Pancreas (tissue), 10 donors: ENCODE results near the gene DENND1B. TPM values are rescaled to one million over a fixed set of nuclear protein-coding genes. Genes with fewer than 3 reads are reported as not detected.

Source experiments
- ATAC-seq, 4 donors: fragments of 200-7000 bp; cut with Tn5 transposase; one replicate each; pipeline versions ENCODE4 v1.8.0 to v1.9.1; 2020; ENCODE audit warnings: mild to moderate bottlenecking in 4 of 4, moderate library complexity in 4 of 4
- DNase-seq, 6 donors: peaks; one replicate each; pipeline ENCODE4 v3.0.0-alpha.2; 2020
- FAIRE-seq: peaks from 2 replicates; lab custom pipeline; 2012; peaks lifted over from hg19 to GRCh38; lab: Jason Lieb, UNC
- H3K27ac ChIP-seq, 4 donors: fragments of 200-600 bp; sonication (generic); 1 replicate in 3 of 4; 2 replicates in 1 of 4; pipeline versions ENCODE4 v1.5.0 to v1.8.0; 2020
- H3K27me3 ChIP-seq, 4 donors: fragments of 200-600 bp; one replicate each; pipeline ENCODE4 v1.8.0; 2021
- H3K36me3 ChIP-seq, 3 donors: fragments of 200-600 bp; sonication (generic) in 1 of 3; one replicate each; pipeline versions ENCODE4 v1.5.0 to v1.8.0; 2020 to 2021
- H3K4me1 ChIP-seq, 3 donors: fragments of 200-600 bp; one replicate each; pipeline ENCODE4 v1.8.0; 2021
- H3K4me3 ChIP-seq, 4 donors: fragments of 200-600 bp; sonication (generic) in 2 of 4; one replicate each; pipeline versions ENCODE4 v1.5.0 to v1.8.0; 2020 to 2021
- H3K9me3 ChIP-seq, 4 donors: fragments of 200-600 bp; one replicate each; pipeline ENCODE4 v1.8.0; 2021
- WGBS, 2 donors: extraction: QIAGEN DNeasy Blood & Tissue Kit; methylation state at CpG; one replicate each; pipeline ENCODE4 v1.1.7; 2013; 5-methylcytosine and 5-hydroxymethylcytosine counted together
- intact Hi-C, 3 donors: fragments of 100-400 bp; cut with DNase I; formaldehyde crosslinking; loops; one replicate each; pipeline versions ENCODE4 v1.11.1 to v1.14.2; 2022
- polyA plus RNA-seq, 2 donors: library from polyadenylated mRNA; stranded (reverse); fragments of 200-250 nt; gene quantifications; one replicate each; pipeline ENCODE4 v1.2.3, GENCODE V29; 2013
- total RNA-seq, 6 donors: library from RNA; stranded (reverse); fragmentation: NEBNext Ultra II Directional in 4 of 6; extraction: Animal tissue kit (Norgen Biotek cat#: 25700) in 4 of 6; gene quantifications; one replicate each; pipeline versions ENCODE4 v1.2.1 to v1.2.4, GENCODE V29; 2021 to 2023
- TF ChIP-seq, protein P1 (sequence below), 4 donors: fragments of 200-600 bp; sonication (generic) in 3 of 4; IDR thresholded peaks; one replicate each; pipeline versions ENCODE4 v1.5.0 to v1.8.0; 2021; ENCODE audit warnings: antibody characterized with exemption in 4 of 4
- donor health status: healthy with polysubstance abuse.
- donor health status: DM: no; HTN: no; CAD: no; lungs with moderate emphysema.
- donor health status: DM: no; HTN: no; CAD: no.
- donor health status: control.
- donor health status: control.
- donor health status: Bipolar disorder and iron deficiency.
- donor health status: DM: yes; HTN: yes; CAD: no.
- donor health status: DM: no; HTN: no; CAD: no.
- donor health status: DM: no; HTN: no; CAD: no.
- donor health status: DM: yes; HTN: yes; CAD: no.

DENND1B gene
- total and polyA plus RNA-seq, 8 donors = 3.1 to 16.8 (median 11.1) TPM

DNA sequence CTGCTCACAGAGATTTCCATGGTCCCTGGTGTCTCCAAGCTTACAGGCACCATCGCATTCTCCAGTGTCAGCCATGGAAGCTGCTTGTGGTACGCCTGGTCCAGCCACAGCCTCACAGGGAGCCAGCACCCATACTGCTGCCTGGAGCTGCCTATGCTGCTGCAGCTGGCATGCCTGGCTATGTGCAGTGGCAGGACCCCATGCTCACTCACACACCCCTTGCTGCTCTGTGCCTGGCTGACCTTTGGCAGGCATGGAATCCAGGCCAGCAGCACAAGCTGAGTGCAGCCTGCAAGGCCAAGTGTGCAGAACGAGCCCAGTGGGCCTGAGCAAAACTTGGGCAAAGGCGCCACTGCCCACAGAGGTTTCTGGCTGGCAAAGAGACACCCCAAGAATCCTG is 26.4 kb upstream of the DENND1B start:
- FAIRE-seq (no peak), DNase-seq (no peak), ATAC-seq (no peak)
- Histone ChIP-seq H3K27ac (no peak overlapping the region), H3K4me1 (no peaks in the 10 kb centered on the region), H3K27me3 (no peaks in the 10 kb centered on the region), H3K4me3 (no peak overlapping the region), H3K36me3 (no peaks in the 10 kb centered on the region), H3K9me3 (no peaks in the 10 kb centered on the region)
- intact Hi-C loops = no loop called here
- TF ChIP-seq, protein P1, sequence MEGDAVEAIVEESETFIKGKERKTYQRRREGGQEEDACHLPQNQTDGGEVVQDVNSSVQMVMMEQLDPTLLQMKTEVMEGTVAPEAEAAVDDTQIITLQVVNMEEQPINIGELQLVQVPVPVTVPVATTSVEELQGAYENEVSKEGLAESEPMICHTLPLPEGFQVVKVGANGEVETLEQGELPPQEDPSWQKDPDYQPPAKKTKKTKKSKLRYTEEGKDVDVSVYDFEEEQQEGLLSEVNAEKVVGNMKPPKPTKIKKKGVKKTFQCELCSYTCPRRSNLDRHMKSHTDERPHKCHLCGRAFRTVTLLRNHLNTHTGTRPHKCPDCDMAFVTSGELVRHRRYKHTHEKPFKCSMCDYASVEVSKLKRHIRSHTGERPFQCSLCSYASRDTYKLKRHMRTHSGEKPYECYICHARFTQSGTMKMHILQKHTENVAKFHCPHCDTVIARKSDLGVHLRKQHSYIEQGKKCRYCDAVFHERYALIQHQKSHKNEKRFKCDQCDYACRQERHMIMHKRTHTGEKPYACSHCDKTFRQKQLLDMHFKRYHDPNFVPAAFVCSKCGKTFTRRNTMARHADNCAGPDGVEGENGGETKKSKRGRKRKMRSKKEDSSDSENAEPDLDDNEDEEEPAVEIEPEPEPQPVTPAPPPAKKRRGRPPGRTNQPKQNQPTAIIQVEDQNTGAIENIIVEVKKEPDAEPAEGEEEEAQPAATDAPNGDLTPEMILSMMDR (IDR thresholded peaks at IDR 0.05) = no peak
- 93 to 94% methylated on average over 4 of the region's 4 CpGs for WGBS, 2 donors

DNA sequence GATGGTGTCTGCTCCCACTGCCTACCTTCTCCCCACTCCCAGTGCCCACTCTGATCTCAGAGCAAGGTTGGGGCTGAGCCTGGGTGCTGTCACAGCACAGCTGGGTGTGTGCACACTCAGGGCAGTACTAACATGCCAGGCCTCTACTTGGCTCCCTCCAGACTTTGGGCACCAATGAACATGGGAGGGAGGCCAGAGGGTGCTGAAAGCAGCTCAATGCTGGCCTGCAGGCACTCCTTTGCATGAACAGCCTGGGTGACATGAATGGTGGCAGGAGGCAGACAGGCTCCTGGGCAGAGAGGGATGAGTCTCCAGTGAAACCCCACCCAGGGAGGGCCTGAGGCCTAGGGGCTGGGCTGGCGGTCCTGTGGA is 25.8 kb upstream of the DENND1B start:
- TF ChIP-seq, protein P1 (IDR thresholded peaks at IDR 0.05) = no peak
- 70 to 91% methylated on average over 1 of the region's 1 CpG for WGBS, 2 donors
- no peaks in the 10 kb centered on the region for H3K36me3 ChIP-seq
- H3K27ac ChIP-seq = no peak overlapping the region
- no peaks in the 10 kb centered on the region for H3K27me3 ChIP-seq
- ATAC-seq (no peak), FAIRE-seq (no peak), DNase-seq (no peak)
- H3K4me1 ChIP-seq = no peaks in the 10 kb centered on the region
- intact Hi-C loops = no loop called here
- no peak overlapping the region for H3K4me3 ChIP-seq
- H3K9me3 ChIP-seq = no peaks in the 10 kb centered on the region

DNA sequence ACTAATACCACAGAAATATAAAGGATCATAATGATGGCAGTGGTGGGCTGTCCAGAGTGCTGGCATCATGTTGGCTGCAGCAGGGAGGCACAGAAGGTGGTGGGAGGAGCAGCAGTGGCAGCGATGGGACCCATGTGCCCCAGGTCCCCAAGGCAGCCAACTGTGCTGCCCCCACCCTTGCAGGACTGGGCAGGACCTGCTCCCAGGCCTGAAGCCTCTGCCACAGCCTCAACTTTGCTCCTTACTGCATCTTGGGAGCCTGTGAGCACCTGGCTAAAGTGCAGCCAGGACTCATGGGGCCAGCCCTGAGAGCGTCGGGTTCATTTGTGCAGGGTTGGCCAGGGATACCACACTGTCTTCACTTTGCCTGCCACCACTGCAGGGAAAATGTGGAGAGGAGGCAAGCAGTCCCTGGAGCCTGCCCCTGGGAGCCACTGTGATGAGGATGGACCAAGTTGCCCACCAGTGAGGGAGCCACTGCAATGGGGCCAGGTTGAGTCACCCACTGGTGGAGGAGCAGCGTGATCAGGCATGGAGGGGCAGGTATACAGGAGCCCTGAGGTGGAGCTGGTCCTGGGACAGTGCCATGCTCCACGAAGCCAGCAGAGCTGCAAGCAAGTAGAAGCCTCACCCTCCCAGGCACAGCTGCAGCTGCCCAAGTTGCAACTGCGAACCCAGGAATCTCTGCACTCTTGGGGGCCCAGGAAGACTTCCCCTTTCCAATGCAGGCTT is 25.3 kb upstream of the DENND1B start:
- no peak for FAIRE-seq
- Histone ChIP-seq H3K9me3 (no peaks in the 10 kb centered on the region), H3K4me3 (no peak overlapping the region), H3K36me3 (no peaks in the 10 kb centered on the region), H3K27me3 (no peaks in the 10 kb centered on the region), H3K4me1 (no peaks in the 10 kb centered on the region), H3K27ac (no peak overlapping the region)
- intact Hi-C loops = no loop called here
- 87 to 91% methylated on average over 6 of the region's 6 CpGs for WGBS, 2 donors
- DNase-seq = no peak
- no peak for ATAC-seq
- TF ChIP-seq, protein P1 (IDR thresholded peaks at IDR 0.05) = no peak

DNA sequence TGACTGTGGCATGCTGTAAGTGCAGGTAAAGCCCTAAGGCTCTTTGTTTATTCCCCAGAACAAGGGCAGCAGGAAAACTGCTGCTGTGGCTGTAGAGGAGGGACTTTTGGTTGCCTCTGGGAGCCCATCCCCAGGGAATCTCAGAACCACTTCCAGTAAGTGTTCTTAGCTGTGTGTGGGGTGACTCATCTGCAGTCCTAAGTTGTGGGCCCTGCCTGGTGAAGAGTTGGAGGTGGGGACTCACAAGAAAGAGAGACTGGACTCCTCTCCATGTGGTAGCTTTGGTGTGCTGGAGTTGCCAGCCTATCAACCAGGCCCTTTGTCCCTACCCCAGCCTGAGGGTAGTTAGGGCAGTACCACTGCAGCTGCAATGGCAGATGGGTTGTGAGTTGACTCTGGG is 24.0 kb upstream of the DENND1B start:
- intact Hi-C loops = no loop called here
- FAIRE-seq (no peak), ATAC-seq (no peak), DNase-seq (no peak)
- H3K36me3 ChIP-seq = no peaks in the 10 kb centered on the region
- H3K4me1 ChIP-seq = no peaks in the 10 kb centered on the region
- TF ChIP-seq, protein P1 (IDR thresholded peaks at IDR 0.05) = no peak
- H3K27me3 ChIP-seq = no peaks in the 10 kb centered on the region
- no peaks in the 10 kb centered on the region for H3K9me3 ChIP-seq
- no peak overlapping the region for H3K27ac ChIP-seq
- no peak overlapping the region for H3K4me3 ChIP-seq

DNA sequence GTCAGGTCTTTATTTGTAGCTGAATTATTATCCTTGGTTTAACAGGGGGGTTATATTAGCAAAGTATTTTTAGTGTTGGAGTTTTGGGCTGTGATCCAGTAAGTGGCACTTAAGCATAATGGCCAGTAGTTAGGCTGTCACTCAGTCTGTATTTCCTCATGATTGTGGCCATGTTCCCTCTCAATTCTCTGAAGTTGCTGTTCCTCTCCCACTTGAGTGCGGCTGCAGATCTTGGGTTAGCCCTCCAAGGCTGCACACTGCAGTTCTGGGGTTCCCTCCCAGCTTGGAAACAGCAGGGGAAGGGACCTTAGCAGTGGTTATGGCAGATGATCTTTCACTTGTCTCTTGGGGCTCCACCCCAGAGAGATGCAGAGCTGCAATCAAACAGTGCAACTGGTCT is 23.2 kb upstream of the DENND1B start:
- Histone ChIP-seq H3K4me1 (no peaks in the 10 kb centered on the region), H3K27ac (no peak overlapping the region), H3K4me3 (no peak overlapping the region), H3K36me3 (no peaks in the 10 kb centered on the region), H3K27me3 (no peaks in the 10 kb centered on the region), H3K9me3 (no peaks in the 10 kb centered on the region)
- no peak for FAIRE-seq
- intact Hi-C loops = no loop called here
- DNase-seq = no peak
- TF ChIP-seq, protein P1 (IDR thresholded peaks at IDR 0.05) = no peak
- WGBS, 2 donors = 95 to 100% methylated on average over 1 of the region's 1 CpG
- ATAC-seq = no peak
